ENCODE data around the gene RRP15.

Gene RRP15

GRCh38 chr1:218382261-218382660, 97.2 kb downstream of the RRP15 start:
- Histone ChIP-seq H3K36me3 (replicated peaks in 1 of 2; ENCODE audit: control insufficient read depth in 2 of 2, insufficient read depth in 2 of 2, low read length in 2 of 2) (no peaks in the 10 kb centered on the region), H3K9ac (ENCODE audit: low read depth, low read length, poor library complexity) (no peak overlapping the region), H3K18ac (ENCODE audit: low read length) (no peak overlapping the region), H3K27ac (replicated peaks; ENCODE audit: low read length) (no peak overlapping the region), H3K4me3 (ENCODE audit: low read length in 2 of 2) (no peak overlapping the region), H4K91ac (ENCODE audit: low read depth, low read length, poor library complexity) (no peak overlapping the region), H3K79me1 (ENCODE audit: low read depth, low read length) (no peaks in the 10 kb centered on the region), H3K14ac (ENCODE audit: low read length) (no peak overlapping the region), H2AK5ac (ENCODE audit: low read depth, low read length) (no peak overlapping the region), H3K9me3 (replicated peaks in 1 of 2; ENCODE audit: control insufficient read depth in 2 of 2, insufficient read depth in 1 of 2, low read depth in 1 of 2, low read length in 2 of 2) (no peaks in the 10 kb centered on the region), H2BK5ac (ENCODE audit: low read length) (no peak overlapping the region), H3K4me2 (ENCODE audit: insufficient read depth, low read length, poor library complexity, severe bottlenecking) (no peak overlapping the region), H3K23ac (ENCODE audit: low read depth, low read length, poor library complexity) (no peak overlapping the region), H2AFZ (ENCODE audit: low read length) (no peak overlapping the region), H2BK15ac (ENCODE audit: low read length) (no peak overlapping the region), H2BK120ac (ENCODE audit: low read depth, low read length) (no peak overlapping the region), H3K4ac (ENCODE audit: low read length) (no peak overlapping the region), H2BK12ac (ENCODE audit: low read length) (no peak overlapping the region), H4K8ac (ENCODE audit: low read depth, low read length) (no peak overlapping the region), H3K4me1 (ENCODE audit: control insufficient read depth in 2 of 2, insufficient read depth in 1 of 2, low read depth in 1 of 2, low read length in 2 of 2) (peaks cover 2 to 3% of the 10 kb centered on the region in 2 donors), H3K27me3 (ENCODE audit: control insufficient read depth in 3 of 3, insufficient read depth in 3 of 3, low read depth in 1 of 3, low read length in 3 of 3) (no peaks in the 10 kb centered on the region)
- WGBS, 2 donors (ENCODE audit: extremely low coverage in 2 of 2, insufficient read length in 2 of 2, insufficient replicate concordance in 1 of 2), result no CpG with 5 or more reads among the region's 4 CpGs
- DNase-seq (ENCODE audit: low spot score), result no peak

GRCh38 chr1:218383051-218383450, 98.0 kb downstream of the RRP15 start:
- H3K27ac ChIP-seq (replicated peaks; ENCODE audit: low read length), result no peak overlapping the region
- H3K79me1 ChIP-seq (ENCODE audit: low read depth, low read length), result no peaks in the 10 kb centered on the region
- WGBS, 2 donors (ENCODE audit: extremely low coverage in 2 of 2, insufficient read length in 2 of 2, insufficient replicate concordance in 1 of 2), result no CpG with 5 or more reads among the region's 2 CpGs
- no peaks in the 10 kb centered on the region for H3K36me3 ChIP-seq (replicated peaks in 1 of 2; ENCODE audit: control insufficient read depth in 2 of 2, insufficient read depth in 2 of 2, low read length in 2 of 2)
- H2BK12ac ChIP-seq (ENCODE audit: low read length), result no peak overlapping the region
- no peak overlapping the region for H3K4ac ChIP-seq (ENCODE audit: low read length)
- no peak overlapping the region for H3K18ac ChIP-seq (ENCODE audit: low read length)
- H4K8ac ChIP-seq (ENCODE audit: low read depth, low read length), result no peak overlapping the region
- DNase-seq (ENCODE audit: low spot score), result no peak
- H3K4me1 ChIP-seq (ENCODE audit: control insufficient read depth in 2 of 2, insufficient read depth in 1 of 2, low read depth in 1 of 2, low read length in 2 of 2), result peaks cover 2 to 3% of the 10 kb centered on the region in 2 donors
- no peak overlapping the region for H4K91ac ChIP-seq (ENCODE audit: low read depth, low read length, poor library complexity)
- H2AFZ ChIP-seq (ENCODE audit: low read length), result no peak overlapping the region
- no peak overlapping the region for H3K9ac ChIP-seq (ENCODE audit: low read depth, low read length, poor library complexity)
- no peak overlapping the region for H2AK5ac ChIP-seq (ENCODE audit: low read depth, low read length)
- H2BK120ac ChIP-seq (ENCODE audit: low read depth, low read length), result no peak overlapping the region
- no peak overlapping the region for H3K23ac ChIP-seq (ENCODE audit: low read depth, low read length, poor library complexity)
- H3K4me3 ChIP-seq (ENCODE audit: low read length in 2 of 2), result no peak overlapping the region
- no peaks in the 10 kb centered on the region for H3K27me3 ChIP-seq (ENCODE audit: control insufficient read depth in 3 of 3, insufficient read depth in 3 of 3, low read depth in 1 of 3, low read length in 3 of 3)
- no peak overlapping the region for H2BK15ac ChIP-seq (ENCODE audit: low read length)
- H3K4me2 ChIP-seq (ENCODE audit: insufficient read depth, low read length, poor library complexity, severe bottlenecking), result no peak overlapping the region
- no peak overlapping the region for H3K14ac ChIP-seq (ENCODE audit: low read length)
- no peaks in the 10 kb centered on the region for H3K9me3 ChIP-seq (replicated peaks in 1 of 2; ENCODE audit: control insufficient read depth in 2 of 2, insufficient read depth in 1 of 2, low read depth in 1 of 2, low read length in 2 of 2)
- no peak overlapping the region for H2BK5ac ChIP-seq (ENCODE audit: low read length)

GRCh38 chr1:218383681-218384080, 98.6 kb downstream of the RRP15 start:
- H3K4me1 ChIP-seq (ENCODE audit: control insufficient read depth in 2 of 2, insufficient read depth in 1 of 2, low read depth in 1 of 2, low read length in 2 of 2), result peaks cover 2 to 3% of the 10 kb centered on the region in 2 donors
- no peak overlapping the region for H3K9ac ChIP-seq (ENCODE audit: low read depth, low read length, poor library complexity)
- H3K79me1 ChIP-seq (ENCODE audit: low read depth, low read length), result no peaks in the 10 kb centered on the region
- no peak overlapping the region for H3K23ac ChIP-seq (ENCODE audit: low read depth, low read length, poor library complexity)
- no peak overlapping the region for H3K4ac ChIP-seq (ENCODE audit: low read length)
- WGBS, 2 donors (ENCODE audit: extremely low coverage in 2 of 2, insufficient read length in 2 of 2, insufficient replicate concordance in 1 of 2), result no CpG with 5 or more reads among the region's 8 CpGs
- no peak overlapping the region for H2BK120ac ChIP-seq (ENCODE audit: low read depth, low read length)
- H2BK5ac ChIP-seq (ENCODE audit: low read length), result no peak overlapping the region
- H3K27me3 ChIP-seq (ENCODE audit: control insufficient read depth in 3 of 3, insufficient read depth in 3 of 3, low read depth in 1 of 3, low read length in 3 of 3), result no peaks in the 10 kb centered on the region
- H3K4me2 ChIP-seq (ENCODE audit: insufficient read depth, low read length, poor library complexity, severe bottlenecking), result no peak overlapping the region
- H4K91ac ChIP-seq (ENCODE audit: low read depth, low read length, poor library complexity), result no peak overlapping the region
- no peaks in the 10 kb centered on the region for H3K36me3 ChIP-seq (replicated peaks in 1 of 2; ENCODE audit: control insufficient read depth in 2 of 2, insufficient read depth in 2 of 2, low read length in 2 of 2)
- no peaks in the 10 kb centered on the region for H3K9me3 ChIP-seq (replicated peaks in 1 of 2; ENCODE audit: control insufficient read depth in 2 of 2, insufficient read depth in 1 of 2, low read depth in 1 of 2, low read length in 2 of 2)
- no peak overlapping the region for H2BK12ac ChIP-seq (ENCODE audit: low read length)
- no peak for DNase-seq (ENCODE audit: low spot score)
- H3K27ac ChIP-seq (replicated peaks; ENCODE audit: low read length), result no peak overlapping the region
- no peak overlapping the region for H2AK5ac ChIP-seq (ENCODE audit: low read depth, low read length)
- H3K18ac ChIP-seq (ENCODE audit: low read length), result no peak overlapping the region
- no peak overlapping the region for H3K14ac ChIP-seq (ENCODE audit: low read length)
- no peak overlapping the region for H4K8ac ChIP-seq (ENCODE audit: low read depth, low read length)
- H3K4me3 ChIP-seq (ENCODE audit: low read length in 2 of 2), result no peak overlapping the region
- no peak overlapping the region for H2AFZ ChIP-seq (ENCODE audit: low read length)
- no peak overlapping the region for H2BK15ac ChIP-seq (ENCODE audit: low read length)

- DNase-seq (ENCODE audit: low spot score), result no peak
- WGBS, 2 donors (ENCODE audit: extremely low coverage in 2 of 2, insufficient read length in 2 of 2, insufficient replicate concordance in 1 of 2), result no CpG with 5 or more reads among the region's 6 CpGs
- H3K27ac ChIP-seq (replicated peaks; ENCODE audit: low read length), result no peak overlapping the region
These were observed 99.5 kb downstream of the RRP15 start for GRCh38 chr1:218384581-218384993.

More at GRCh38 chr1:218384581-218384993, 99.5 kb downstream of the RRP15 start:
- Histone ChIP-seq H3K27me3 (ENCODE audit: control insufficient read depth in 3 of 3, insufficient read depth in 3 of 3, low read depth in 1 of 3, low read length in 3 of 3) (no peaks in the 10 kb centered on the region), H2BK12ac (ENCODE audit: low read length) (no peak overlapping the region), H2AK5ac (ENCODE audit: low read depth, low read length) (no peak overlapping the region), H3K23ac (ENCODE audit: low read depth, low read length, poor library complexity) (no peak overlapping the region), H3K79me1 (ENCODE audit: low read depth, low read length) (no peaks in the 10 kb centered on the region), H3K4me3 (ENCODE audit: low read length in 2 of 2) (no peak overlapping the region), H3K4me1 (ENCODE audit: control insufficient read depth in 2 of 2, insufficient read depth in 1 of 2, low read depth in 1 of 2, low read length in 2 of 2) (peaks cover 2 to 3% of the 10 kb centered on the region in 2 donors), H3K9me3 (replicated peaks in 1 of 2; ENCODE audit: control insufficient read depth in 2 of 2, insufficient read depth in 1 of 2, low read depth in 1 of 2, low read length in 2 of 2) (no peaks in the 10 kb centered on the region), H3K9ac (ENCODE audit: low read depth, low read length, poor library complexity) (no peak overlapping the region), H2BK120ac (ENCODE audit: low read depth, low read length) (no peak overlapping the region), H3K14ac (ENCODE audit: low read length) (no peak overlapping the region), H3K4me2 (ENCODE audit: insufficient read depth, low read length, poor library complexity, severe bottlenecking) (no peak overlapping the region), H4K91ac (ENCODE audit: low read depth, low read length, poor library complexity) (no peak overlapping the region), H3K4ac (ENCODE audit: low read length) (no peak overlapping the region), H2BK15ac (ENCODE audit: low read length) (no peak overlapping the region), H2BK5ac (ENCODE audit: low read length) (no peak overlapping the region), H2AFZ (ENCODE audit: low read length) (no peak overlapping the region), H3K36me3 (replicated peaks in 1 of 2; ENCODE audit: control insufficient read depth in 2 of 2, insufficient read depth in 2 of 2, low read length in 2 of 2) (no peaks in the 10 kb centered on the region), H3K18ac (ENCODE audit: low read length) (no peak overlapping the region), H4K8ac (ENCODE audit: low read depth, low read length) (no peak overlapping the region)
